NCI-H146 treated with DMSO at 0.1 percent for 48 hours (cell line): ENCODE data around the gene GRAMD1A.
A peak's percentile ranks its signal among the peaks of the same experiment; 100 is the strongest.
"Not testable (repeated sequence)": the region's sequence is repeated elsewhere in the genome, so short reads cannot be mapped to it uniquely, and the experiment has no call there.

Experiments used
- DNase-seq: peaks from one replicate; lab custom pipeline; 2025; ENCODE audit not compliant: unreplicated experiment; lab: John Stamatoyannopoulos, UW

Gene GRAMD1A

DNA sequence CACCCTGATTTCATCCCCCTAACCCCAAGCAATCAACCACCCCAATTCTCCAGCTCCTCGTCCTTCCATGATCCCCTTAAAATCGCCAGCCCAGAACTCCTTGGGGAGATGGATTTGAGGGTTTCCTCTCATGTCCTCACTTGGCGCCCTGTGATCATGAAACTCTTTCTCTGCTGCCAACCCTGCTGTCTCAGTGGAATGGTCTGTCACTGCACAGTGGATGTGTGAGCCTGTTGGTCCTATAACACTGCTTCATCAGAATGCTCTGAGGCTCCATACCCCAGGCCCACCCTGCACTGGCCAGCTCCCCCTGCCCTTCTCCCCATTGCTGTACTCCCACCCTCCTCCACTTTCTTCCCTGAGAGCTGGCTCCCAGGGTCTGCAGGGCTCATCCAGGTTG lies 23.5 kb upstream of the GRAMD1A start:
- no peak for DNase-seq

DNA sequence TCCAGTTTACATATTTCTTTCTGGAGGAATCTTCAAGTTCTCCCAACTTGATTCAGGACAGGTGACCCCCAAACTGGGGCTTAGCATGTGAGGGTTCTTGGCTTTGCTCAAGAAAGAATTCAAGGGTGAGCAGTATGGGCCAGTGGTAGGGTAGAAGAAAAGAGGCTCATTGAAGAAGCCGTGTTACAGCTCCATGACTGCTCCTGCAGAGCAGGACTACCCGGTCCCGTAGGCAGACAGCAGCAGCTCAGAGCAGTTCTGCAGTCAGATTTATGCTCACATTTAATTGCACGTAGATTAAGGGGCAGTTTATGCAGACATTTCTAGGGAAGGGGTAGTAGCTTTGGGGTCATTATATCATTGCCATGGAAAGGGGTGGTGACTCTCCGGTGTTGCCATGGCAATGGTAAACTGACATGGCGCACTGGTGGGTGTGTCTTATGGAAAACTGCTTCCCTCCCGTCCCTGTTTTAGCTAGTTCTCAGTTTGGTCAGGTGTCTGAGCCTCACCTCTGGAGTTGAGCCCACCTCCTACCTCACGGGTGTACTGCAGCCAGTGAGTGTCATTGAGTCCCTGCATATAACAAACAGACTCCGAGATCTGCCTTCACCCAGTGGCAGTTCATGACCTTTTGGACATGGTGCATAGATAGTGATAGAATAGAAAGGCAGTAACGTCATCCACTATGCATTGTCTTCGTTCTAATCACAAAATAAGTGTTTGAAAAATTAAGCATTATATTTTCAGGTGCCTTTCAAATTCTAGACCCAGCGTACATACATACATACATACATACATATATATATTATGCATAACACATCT lies 20.1 kb upstream of the GRAMD1A start:
- no peak for DNase-seq

DNA sequence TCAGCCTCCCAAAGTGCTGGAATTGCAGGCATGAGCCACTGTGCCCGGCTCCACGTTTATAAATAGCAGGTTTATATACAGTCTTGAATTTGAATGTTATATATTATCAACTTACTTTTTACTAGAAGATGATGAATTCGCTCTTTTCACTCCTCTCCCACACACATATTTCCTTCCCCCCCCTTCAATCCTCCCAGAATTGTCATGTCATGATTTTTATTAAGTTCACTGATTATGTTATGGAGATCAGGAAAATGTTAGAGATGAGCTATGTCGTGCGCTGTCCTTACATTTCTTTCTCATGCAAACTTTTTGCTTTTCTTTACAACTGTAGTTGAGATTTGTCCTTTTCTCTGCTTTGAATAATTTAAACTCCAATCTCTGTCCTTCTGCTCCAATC lies 17.8 kb upstream of the GRAMD1A start:
- DNase-seq = no peak

DNA sequence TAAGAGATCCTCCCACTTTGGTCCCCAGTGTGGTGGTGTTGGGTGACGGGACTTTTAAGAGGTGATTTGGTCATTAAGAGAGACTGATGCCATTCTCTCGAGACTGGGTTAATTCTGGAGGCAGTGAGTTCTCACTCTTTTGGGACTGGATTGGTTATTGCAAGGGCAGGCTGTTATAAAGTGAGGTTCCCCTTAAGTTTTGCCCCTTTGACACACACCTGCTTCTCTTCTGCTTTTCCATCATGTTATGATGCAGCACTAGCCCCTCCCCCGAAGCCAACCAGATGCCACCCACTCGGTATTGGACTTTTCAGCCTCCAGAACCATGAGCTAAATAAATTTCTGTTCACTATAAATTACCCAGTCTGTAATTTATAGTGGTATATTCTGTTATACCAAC lies 16.3 kb upstream of the GRAMD1A start:
- no peak for DNase-seq

DNA sequence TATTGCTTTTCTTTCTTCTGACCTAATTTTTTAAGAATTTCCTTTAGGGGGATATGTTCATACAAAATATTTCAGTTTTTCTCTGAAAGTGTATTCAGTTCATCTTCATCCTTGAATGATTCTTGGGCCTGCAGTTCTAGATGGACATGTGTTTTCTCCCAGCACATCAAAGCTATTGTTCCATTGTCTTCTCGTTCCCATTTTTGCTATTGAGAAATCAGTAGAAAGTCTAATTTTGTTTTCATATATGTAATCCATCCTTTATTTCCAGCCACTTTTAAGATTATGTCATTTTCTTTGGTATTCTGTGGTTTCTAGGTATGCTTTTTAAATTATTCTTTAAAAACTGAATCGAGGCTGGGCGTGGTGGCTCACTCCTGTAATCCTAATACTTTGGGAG lies 15.8 kb upstream of the GRAMD1A start:
- no peak for DNase-seq

DNA sequence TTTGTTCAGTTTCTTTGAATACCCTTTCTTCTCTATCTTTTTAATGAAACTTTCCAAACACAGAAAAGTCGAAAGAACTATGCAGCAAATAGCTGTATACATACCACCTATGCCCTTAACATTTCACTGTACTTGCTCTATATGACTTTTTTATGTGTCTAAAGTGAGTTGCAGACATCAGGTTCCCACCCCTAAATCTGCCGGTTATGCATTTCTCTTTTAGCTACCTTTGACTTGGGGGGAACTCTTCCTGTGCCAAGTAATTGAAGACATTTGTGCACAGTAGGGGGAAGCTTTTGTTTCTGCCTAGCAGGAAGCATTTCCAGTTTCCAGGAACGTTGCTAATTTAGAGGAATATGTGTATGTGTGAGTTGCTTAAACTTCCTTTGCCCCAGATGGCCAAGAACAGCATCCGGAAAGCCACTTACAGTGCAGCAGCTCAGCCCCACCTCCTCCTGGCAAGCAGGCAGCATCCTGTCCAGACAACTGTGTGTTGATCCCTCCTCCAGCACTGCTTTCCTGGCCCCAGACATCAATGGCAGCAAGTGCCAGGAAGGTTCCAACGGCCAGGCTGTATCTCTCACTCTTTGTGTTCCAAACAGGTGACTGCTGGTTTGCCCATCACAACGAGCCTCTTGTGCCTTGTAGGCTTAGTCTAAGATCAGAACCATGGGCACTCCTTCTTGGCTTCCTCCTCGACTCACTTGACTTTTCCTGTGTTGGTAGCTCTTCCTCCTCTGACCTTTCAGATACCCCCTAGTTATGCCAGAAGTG lies 14.7 kb upstream of the GRAMD1A start:
- no peak for DNase-seq

DNA sequence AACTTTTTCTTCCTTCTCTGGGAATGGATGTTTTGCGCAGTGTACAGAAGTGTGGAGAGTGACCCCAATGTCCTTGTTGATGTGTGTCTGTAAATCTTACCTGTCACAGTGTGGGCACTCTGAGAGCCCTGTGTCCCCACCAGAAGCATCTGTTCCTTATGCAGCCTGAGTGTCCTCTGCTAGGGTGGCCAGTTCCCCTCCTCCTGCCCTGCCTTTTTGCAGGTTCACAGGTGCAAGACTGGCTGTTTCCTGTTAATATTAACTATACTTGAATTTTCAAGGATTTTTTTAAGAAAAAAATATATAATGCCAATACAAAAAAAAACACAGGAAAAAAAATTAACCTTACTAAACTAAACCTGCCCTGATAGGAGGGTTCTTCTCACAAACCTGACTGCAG lies 12.0 kb upstream of the GRAMD1A start:
- DNase-seq = no peak

DNA sequence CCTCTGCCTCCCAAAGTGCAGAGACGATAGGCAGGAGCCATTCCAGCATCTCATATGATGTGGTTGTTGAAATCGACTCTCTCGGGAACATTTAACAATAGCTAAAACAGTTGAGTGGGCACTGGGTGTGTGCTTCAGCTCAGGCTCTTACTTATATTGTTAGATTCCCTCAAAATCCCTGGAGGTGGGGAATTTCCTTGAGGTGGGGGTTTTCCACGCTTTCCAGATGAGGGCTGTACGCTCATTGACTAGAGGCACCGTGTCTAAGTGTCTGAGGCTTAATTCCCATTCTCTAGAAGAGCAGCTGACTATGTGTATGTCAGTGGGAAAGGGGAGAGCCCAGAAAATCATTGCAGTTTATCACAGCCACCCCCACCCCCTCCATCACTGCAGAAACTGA lies 10.8 kb upstream of the GRAMD1A start:
- DNase-seq = no peak

DNA sequence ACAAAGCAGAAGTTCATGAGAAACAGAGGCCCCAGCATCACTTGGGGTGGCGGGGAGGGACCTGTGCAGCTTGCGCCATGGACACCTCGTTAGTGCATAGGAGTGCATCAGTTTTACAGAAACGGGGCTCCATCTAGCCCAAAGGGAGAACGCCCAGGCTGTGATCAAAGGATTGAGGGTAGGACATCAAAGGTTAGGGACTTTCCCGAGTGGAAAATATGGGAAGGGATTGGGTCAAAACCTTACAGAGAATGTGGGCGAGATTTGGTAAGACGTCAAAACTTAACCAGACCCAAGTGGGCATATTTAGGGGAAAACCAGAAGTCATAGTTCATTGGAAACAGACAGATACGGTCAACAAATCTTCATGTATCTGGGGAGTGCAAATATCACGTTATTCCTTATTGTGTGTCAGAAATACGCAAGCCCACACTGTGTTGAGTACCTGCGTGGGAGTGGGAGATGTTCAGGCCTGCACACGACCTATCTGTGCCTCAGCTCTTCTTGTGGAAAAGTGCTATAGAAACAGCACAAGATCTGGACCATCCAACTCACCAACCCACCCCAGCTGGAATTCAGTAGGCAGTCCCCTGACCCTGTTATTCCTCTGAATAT lies 9.4 kb upstream of the GRAMD1A start:
- no peak for DNase-seq

DNA sequence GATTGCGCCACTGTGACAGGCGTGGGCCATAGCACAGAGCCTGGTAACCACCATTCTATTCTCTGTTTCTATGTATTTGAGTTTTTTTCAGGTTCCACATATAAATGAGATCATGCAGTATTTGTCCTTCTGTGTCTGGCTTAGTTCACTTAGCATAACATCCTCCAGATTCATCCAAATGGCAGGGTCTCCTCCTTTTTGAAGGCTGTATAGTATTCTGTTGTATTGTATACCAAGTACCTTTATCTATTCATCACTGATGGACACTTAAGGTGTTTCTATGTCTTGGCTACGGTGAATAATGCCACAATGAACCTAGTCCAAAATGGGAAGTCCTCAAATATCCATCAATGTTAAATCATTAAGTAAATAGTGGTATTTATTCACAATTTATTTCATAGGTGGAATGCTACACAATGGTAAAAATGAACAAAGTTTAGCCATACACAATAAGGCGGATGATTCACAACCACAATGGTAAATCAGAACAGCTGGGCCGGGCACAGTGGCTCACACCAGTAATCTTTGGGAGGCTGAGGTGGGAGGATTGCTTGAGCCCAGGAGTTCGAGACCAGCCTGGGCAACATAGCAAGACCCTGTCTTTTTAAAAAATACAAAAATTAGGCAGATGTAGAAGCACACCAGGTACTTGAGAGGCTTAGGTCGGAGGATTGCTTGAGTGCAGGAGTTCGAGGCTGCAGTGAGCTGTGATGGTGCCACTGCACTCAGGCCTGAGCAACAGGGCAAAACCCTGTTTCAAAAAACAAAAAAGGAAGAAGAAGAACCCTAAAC lies 8.4 kb upstream of the GRAMD1A start:
- DNase-seq = no peak

DNA sequence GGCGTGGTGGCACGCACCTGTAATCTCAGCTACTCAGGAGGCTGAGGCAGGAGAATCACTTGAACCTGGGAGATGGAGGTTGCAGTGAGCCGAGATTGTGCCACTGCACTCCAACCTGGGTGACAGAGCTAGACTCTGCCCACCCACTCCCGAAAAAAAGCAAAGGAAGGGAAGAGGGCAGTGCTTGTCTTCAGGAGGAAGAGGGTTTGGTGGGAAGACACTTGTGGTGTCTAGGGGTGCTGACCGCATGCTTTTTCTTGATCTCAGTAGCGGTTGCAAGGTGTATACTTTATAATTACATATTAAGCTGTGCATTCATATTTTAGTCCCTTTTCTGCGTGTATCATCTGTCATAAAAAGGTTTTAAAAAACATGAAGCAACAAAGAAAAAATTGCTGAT lies 7.5 kb upstream of the GRAMD1A start:
- not testable (repeated sequence) for DNase-seq

DNA sequence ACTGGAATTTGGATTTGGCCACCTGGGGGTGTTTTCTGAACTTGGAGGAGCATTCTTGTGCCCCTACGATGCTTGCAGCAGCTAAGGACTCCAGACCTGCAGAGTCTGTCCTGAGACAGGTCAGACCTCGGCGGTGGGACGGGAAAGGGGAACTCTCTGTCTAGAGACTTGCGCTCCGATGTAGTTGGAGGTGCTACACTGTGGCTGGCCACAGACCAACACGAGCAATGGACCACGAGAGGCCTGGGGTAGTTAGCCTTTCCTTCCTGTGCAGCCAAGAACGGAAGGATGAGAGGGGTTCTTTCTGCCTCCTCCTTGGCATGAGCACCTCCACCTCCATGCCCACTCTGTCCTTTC lies 5.9 kb upstream of the GRAMD1A start:
- no peak for DNase-seq

DNA sequence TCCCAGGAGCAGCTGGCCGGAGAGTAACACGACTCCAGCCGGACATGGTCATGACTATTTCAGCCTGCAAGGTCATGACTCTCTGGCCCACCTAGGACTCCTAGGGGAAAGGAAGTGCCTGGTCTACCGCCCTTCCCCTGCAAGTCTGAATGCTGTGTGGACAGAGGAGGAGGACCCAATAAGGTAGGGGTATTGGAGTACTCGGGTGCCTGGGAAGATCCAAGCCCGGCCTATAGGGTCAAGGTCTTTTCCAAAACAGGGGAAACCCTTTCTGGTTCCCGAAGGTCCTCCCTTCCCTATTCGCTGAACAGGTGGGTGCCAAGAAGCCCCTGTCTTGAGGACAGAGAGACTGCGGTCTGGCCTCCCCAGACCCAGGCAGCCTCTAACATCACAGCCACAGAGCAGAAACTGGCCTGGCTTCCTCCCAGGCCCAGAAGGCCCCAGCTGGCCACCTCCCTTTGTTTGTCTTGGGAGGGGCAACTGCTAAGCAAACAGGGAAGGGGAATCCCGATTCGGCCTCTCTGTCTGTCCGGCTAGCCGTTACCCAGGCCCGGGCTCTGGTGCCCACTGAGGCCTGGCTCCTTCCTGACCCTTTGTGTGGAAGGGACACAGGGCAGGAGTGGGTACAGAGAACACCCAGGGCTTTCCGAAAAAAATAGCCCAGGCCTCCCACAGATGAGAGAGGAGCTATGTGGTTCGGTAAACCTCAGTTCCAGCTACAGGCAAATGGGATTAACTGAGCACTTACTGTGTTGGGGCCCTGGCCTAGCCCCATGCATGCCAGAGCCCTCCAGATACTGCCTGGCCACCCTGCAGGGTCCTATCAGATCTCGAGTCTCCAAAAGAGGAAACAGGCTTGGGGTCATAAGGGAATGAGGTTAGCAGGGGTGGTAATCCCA lies 5.2 kb upstream of the GRAMD1A start:
- peak; percentile 41 for DNase-seq

DNA sequence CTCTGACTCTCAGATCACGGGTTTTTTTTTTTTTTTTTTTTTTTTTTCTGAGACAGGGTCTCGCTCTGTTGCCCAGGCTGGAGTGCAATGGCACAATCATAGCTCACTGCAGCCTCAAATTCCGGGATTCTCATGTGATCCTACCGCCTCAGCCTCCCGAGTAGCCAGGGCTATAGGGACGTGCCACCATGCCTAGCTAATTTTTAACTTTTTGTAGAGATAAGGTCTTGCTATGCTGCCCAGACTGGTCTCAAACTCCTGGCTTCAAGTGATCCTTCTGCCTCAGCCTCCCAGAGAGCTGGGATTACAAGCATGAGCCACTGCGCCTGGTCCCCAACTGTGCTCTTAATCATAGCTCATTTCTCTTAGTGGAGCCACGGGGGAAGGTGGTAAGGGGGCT lies 4.6 kb upstream of the GRAMD1A start:
- DNase-seq = no peak

DNA sequence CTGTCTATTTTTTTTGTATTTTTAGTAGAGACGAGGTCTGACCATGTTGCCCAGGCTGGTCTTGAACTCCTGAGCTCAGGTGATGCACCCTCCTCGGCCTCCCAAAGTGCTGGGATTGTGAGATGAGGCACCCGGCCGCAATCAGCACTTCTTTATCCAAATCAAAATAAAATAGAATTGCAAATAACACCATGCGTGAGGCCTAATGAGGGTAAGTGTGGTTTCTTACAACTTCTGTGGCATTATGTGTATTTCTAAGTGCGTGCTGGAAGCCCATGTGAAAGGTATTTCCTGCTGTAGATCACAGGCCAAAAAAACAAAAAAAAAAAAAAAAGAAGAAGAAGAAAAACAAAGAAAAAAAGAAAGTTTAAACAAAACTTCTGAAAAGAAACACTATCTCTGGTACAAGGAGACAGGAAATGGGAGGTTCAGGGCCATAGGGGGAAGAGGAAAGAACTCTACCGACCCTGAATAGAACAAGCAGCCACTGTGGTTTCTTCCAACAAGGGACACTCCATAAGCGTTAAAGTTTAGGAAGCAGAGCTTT lies 3.0 kb upstream of the GRAMD1A start:
- DNase-seq = no peak

DNA sequence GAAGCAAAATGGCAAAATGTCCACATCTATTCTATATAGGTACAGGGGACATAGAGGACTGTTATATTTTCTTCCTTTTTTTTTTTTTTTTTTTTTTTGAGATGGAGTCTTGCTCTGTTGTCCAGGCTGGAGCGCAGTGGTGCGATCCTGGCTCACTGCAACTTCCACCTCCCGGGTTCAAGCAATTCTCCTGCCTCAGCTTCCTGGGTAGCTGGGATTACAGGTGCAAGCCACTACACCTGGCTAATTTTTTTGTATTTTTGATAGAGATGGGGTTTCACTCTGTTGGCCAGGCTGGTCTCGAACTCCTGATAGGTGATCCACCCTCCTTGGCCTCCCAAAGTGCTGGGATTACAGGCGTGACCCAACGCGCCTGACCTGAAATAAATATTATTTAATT lies 1.9 kb upstream of the GRAMD1A start:
- not testable (repeated sequence) for DNase-seq

DNA sequence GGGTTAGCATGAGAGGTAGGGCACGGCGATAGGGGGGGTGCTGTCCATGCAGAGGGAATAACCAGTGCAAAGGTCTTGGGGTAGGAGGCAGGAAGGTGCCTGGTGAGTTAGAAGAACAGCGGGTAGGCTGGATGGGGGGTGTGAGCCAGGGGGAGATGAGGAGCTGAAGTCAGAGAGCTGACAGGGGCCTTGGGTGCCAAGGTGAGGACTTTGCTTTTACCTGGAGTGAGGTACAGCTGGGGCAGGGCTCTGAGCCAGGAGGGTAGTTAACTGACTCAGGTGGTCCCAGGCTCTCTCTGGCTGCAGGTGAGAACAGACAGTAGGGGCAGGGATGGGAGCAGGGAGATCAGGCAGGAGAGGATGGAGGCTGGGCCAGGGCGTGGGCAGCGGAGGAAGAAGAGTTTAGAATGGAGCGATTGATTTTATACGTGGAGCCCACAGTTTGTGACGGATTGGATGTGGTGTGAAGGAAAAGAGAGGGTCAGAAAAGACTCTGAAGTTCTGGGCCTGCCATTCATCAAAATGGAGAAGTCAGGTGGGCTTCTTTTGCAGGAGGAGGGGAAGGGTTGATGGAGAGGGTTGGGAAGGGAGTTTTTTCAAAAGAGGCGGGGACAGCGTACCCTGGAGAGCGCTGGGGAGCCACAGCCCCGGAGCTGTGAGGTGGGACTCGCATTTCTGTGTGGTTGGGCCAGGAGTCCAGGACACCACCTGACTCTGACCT lies 1.2 kb upstream of the GRAMD1A start:
- DNase-seq = no peak

DNA sequence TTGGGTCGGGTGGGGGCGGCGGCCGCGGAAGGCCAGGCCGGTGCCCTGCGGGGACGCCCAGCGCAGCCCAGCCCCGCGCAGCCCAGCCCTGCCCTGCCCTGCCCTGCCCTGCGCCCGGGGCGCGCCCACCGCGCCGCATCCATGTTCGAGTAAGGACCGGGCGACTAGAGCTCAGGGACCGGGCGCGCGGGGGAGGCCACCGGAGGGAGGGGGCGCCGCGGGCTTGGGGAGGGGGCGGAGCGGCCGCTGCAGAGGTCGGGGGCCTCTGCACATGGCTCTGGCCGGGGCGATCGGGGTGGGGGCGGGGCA lies 169 bp downstream of the GRAMD1A start:
- no peak for DNase-seq

DNA sequence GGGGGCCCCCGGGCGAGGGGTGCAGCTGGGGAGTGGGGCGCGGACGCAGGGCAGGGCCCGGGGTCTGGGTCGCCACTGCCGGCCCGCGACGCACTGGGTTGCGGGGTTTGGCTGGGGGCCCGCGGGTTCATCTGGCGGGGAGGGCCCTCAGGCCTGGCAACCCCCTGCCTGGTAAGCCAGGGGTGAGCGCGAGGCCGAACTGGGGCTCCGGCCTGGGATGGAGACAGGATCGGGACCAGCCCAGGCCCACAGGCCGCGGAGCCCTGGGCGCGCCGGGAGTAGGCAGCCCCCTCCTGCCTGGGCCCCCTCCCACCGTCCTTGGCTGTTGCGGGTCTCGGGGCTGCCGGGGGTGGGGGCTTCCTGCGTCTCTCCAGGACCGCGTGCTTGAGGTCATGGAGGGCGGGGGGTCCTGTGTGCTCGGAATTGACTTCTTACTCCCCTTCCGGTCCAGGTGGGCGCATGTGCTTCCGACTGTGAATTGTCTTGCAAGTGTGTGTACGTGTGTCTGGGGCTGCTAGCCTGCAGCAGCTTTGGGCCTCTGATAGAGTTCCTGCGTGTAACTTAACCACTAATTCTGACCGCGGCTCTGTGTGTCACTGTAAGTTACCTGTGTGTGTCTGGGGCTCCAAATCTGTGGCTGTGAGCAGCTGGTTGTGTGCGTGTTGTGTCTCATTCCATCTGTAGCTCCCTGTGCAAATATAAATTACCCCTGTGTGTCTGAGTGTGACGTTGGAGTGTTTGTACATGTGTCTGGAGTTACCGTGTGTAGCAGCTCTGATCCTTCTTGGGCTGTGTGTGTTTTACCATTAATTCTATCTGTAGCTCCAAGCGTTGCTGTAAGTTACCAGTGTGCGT lies 751 bp downstream of the GRAMD1A start:
- peak; percentile 17 for DNase-seq
